GM18526 (cell line): ENCODE measurements around the gene CACNA2D2.

Source experiments
- POLR2A ChIP-seq: IDR thresholded peaks from 3 replicates; pipeline ENCODE4 v1.6.1; 2011; ENCODE audit not compliant: insufficient read length; ENCODE audit errors: extremely low read depth

CACNA2D2 gene

GRCh38 chr3:50388720-50389413 is 114.6 kb downstream of the CACNA2D2 start:
- TF ChIP-seq POLR2A, result no peak

GRCh38 chr3:50388016-50388719 is 115.3 kb downstream of the CACNA2D2 start:
- TF ChIP-seq POLR2A, result no peak

- TF ChIP-seq POLR2A, result no peak
Observed at GRCh38 chr3:50385754-50386153, 117.7 kb downstream of the CACNA2D2 start.

GRCh38 chr3:50383750-50384149 is 119.7 kb downstream of the CACNA2D2 start:
- TF ChIP-seq POLR2A, result no peak

- TF ChIP-seq POLR2A, result no peak
Observed at GRCh38 chr3:50382722-50383121, 120.7 kb downstream of the CACNA2D2 start.

GRCh38 chr3:50381383-50381782 is 122.1 kb downstream of the CACNA2D2 start:
- TF ChIP-seq POLR2A, result no peak

- TF ChIP-seq POLR2A, result no peak
Observed at GRCh38 chr3:50380405-50381085, 122.9 kb downstream of the CACNA2D2 start.

- no peak for TF ChIP-seq POLR2A
Observed at GRCh38 chr3:50378757-50379156, 124.7 kb downstream of the CACNA2D2 start.

GRCh38 chr3:50378024-50378423 is 125.4 kb downstream of the CACNA2D2 start:
- TF ChIP-seq POLR2A, result no peak

GRCh38 chr3:50375258-50375931 is 128.0 kb downstream of the CACNA2D2 start:
- TF ChIP-seq POLR2A, result no peak

- no peak for TF ChIP-seq POLR2A
Observed at GRCh38 chr3:50374363-50375257, 128.8 kb downstream of the CACNA2D2 start.

GRCh38 chr3:50373146-50374051 is 130.0 kb downstream of the CACNA2D2 start:
- no peak for TF ChIP-seq POLR2A

GRCh38 chr3:50372349-50372748 is 131.1 kb downstream of the CACNA2D2 start:
- no peak for TF ChIP-seq POLR2A
